ENCODE results near the gene TBC1D25.

- TF ChIP-seq CTCF (conservative IDR thresholded peaks at IDR 0.05; ENCODE audit: low read length) (no peak), EZH2phosphoT487 (IDR thresholded peaks at IDR 0.05; ENCODE audit: borderline replicate concordance, low read depth, low read length) (no peak)
Measured at GRCh38 chrX:48489892-48490291, 49.6 kb upstream of the TBC1D25 start.

All from OCI-LY7 (cell line).